ENCODE data around the gene LRMDA.

Gene LRMDA

GRCh38 chr10:75803816-75804552, 372.6 kb downstream of the LRMDA start:
- TF ChIP-seq ZNF133 (tag by site-specific recombination; IDR thresholded peaks at IDR 0.05) (no peak), ZNF24 (tag by site-specific recombination; IDR thresholded peaks at IDR 0.05) (no peak)
- Histone ChIP-seq H3K9me3 (ENCODE audit: control insufficient read depth, insufficient read depth, low read depth, low read length) (no peaks in the 10 kb centered on the region), H3K4me1 (ENCODE audit: control insufficient read depth, insufficient read depth, low read length) (no peaks in the 10 kb centered on the region), H3K27ac (ENCODE audit: extremely low read depth, low read depth, low read length) (no peak overlapping the region), H3K36me3 (ENCODE audit: control insufficient read depth in 2 of 2, insufficient read depth in 1 of 2, low read length in 2 of 2) (no peaks in the 10 kb centered on the region), H3K4me3 (ENCODE audit: low read depth, low read length) (no peak overlapping the region)
- POLR2A ChIA-PET: no interaction called here
- CTCF ChIA-PET: no interaction called here

- Histone ChIP-seq H3K4me3 (ENCODE audit: low read depth, low read length) (no peak overlapping the region), H3K27ac (ENCODE audit: extremely low read depth, low read depth, low read length) (no peak overlapping the region), H3K36me3 (ENCODE audit: control insufficient read depth in 2 of 2, insufficient read depth in 1 of 2, low read length in 2 of 2) (no peaks in the 10 kb centered on the region), H3K9me3 (ENCODE audit: control insufficient read depth, insufficient read depth, low read depth, low read length) (no peaks in the 10 kb centered on the region), H3K4me1 (ENCODE audit: control insufficient read depth, insufficient read depth, low read length) (no peaks in the 10 kb centered on the region)
- POLR2A ChIA-PET: no interaction called here
- no peak for TF ChIP-seq ZNF571 (tag by site-specific recombination; IDR thresholded peaks at IDR 0.05)
- no peak for TF ChIP-seq HOXD13 (CRISPR knock-in tag; IDR thresholded peaks at IDR 0.05; ENCODE audit: borderline replicate concordance)
- TF ChIP-seq ZNF248 (tag by site-specific recombination; IDR thresholded peaks at IDR 0.05): no peak
- no peak for TF ChIP-seq ZNF837 (tag by site-specific recombination; IDR thresholded peaks at IDR 0.05)
- no peak for TF ChIP-seq ZNF426 (tag by site-specific recombination; IDR thresholded peaks at IDR 0.05)
- TF ChIP-seq ZNF132 (tag by site-specific recombination; IDR thresholded peaks at IDR 0.05; ENCODE audit: borderline replicate concordance): no peak
- TF ChIP-seq ZNF239 (tag by site-specific recombination; IDR thresholded peaks at IDR 0.05): no peak
- no peak for TF ChIP-seq ZNF624 (tag by site-specific recombination; IDR thresholded peaks at IDR 0.05)
- TF ChIP-seq GLI2 (tag by site-specific recombination; IDR thresholded peaks at IDR 0.05; ENCODE audit: borderline replicate concordance, low read depth): no peak
- TF ChIP-seq ZNF549 (tag by site-specific recombination; IDR thresholded peaks at IDR 0.05): no peak
- no peak for TF ChIP-seq ZNF366 (tag by site-specific recombination; conservative IDR thresholded peaks at IDR 0.05)
- TF ChIP-seq ZBTB21 (tag by site-specific recombination; IDR thresholded peaks at IDR 0.05): no peak
- TF ChIP-seq GFI1B (tag by site-specific recombination; IDR thresholded peaks at IDR 0.05): no peak
- no peak for TF ChIP-seq ZNF555 (tag by site-specific recombination; conservative IDR thresholded peaks at IDR 0.05)
- TF ChIP-seq ZNF350 (tag by site-specific recombination; IDR thresholded peaks at IDR 0.05): no peak
- TF ChIP-seq ZNF747 (tag by site-specific recombination; IDR thresholded peaks at IDR 0.05): no peak
- TF ChIP-seq ZNF2 (tag by site-specific recombination; IDR thresholded peaks at IDR 0.05): no peak
- no peak for TF ChIP-seq ZNF266 (tag by site-specific recombination; IDR thresholded peaks at IDR 0.05; ENCODE audit: low read depth)
- CTCF ChIA-PET: no interaction called here
Observed at GRCh38 chr10:75806186-75806585, 374.8 kb downstream of the LRMDA start.

DNA sequence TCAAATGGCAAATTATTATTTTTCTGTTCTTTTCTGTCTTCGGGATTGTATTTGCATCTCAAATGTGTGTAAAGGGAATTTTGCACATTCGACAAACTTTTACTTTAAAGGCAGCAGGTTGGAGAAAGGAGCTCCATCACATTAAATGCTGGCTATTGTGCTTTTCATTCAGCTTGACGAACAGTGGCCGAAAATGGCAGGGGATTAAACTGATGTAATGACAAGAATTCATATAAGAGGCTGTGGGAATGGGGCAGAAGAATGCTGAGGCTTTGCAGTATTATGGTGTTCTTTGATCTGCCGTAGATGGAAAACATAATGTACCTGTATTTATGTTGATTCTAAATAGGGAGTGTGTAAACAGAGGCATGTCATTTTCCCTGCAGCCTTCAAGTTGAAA, 376.0 kb downstream of the LRMDA start:
- Histone ChIP-seq H3K27ac (ENCODE audit: extremely low read depth, low read depth, low read length) (no peak overlapping the region), H3K36me3 (ENCODE audit: control insufficient read depth in 2 of 2, insufficient read depth in 1 of 2, low read length in 2 of 2) (no peaks in the 10 kb centered on the region), H3K4me3 (ENCODE audit: low read depth, low read length) (no peak overlapping the region), H3K4me1 (ENCODE audit: control insufficient read depth, insufficient read depth, low read length) (no peaks in the 10 kb centered on the region), H3K9me3 (ENCODE audit: control insufficient read depth, insufficient read depth, low read depth, low read length) (no peaks in the 10 kb centered on the region)
- ChIA-PET CTCF (no interaction called here), POLR2A (no interaction called here)
- TF ChIP-seq MZF1 (tag by site-specific recombination; IDR thresholded peaks at IDR 0.05; ENCODE audit: borderline replicate concordance) (no peak), ZNF837 (tag by site-specific recombination; IDR thresholded peaks at IDR 0.05) (no peak), ZBTB44 (tag by site-specific recombination; IDR thresholded peaks at IDR 0.05) (no peak), ZNF707 (tag by site-specific recombination; IDR thresholded peaks at IDR 0.05) (no peak), SCRT1 (tag by site-specific recombination; IDR thresholded peaks at IDR 0.05; ENCODE audit: borderline replicate concordance) (no peak), ZNF324 (tag by site-specific recombination; IDR thresholded peaks at IDR 0.05) (no peak)
- TF ChIP-seq, protein P1, sequence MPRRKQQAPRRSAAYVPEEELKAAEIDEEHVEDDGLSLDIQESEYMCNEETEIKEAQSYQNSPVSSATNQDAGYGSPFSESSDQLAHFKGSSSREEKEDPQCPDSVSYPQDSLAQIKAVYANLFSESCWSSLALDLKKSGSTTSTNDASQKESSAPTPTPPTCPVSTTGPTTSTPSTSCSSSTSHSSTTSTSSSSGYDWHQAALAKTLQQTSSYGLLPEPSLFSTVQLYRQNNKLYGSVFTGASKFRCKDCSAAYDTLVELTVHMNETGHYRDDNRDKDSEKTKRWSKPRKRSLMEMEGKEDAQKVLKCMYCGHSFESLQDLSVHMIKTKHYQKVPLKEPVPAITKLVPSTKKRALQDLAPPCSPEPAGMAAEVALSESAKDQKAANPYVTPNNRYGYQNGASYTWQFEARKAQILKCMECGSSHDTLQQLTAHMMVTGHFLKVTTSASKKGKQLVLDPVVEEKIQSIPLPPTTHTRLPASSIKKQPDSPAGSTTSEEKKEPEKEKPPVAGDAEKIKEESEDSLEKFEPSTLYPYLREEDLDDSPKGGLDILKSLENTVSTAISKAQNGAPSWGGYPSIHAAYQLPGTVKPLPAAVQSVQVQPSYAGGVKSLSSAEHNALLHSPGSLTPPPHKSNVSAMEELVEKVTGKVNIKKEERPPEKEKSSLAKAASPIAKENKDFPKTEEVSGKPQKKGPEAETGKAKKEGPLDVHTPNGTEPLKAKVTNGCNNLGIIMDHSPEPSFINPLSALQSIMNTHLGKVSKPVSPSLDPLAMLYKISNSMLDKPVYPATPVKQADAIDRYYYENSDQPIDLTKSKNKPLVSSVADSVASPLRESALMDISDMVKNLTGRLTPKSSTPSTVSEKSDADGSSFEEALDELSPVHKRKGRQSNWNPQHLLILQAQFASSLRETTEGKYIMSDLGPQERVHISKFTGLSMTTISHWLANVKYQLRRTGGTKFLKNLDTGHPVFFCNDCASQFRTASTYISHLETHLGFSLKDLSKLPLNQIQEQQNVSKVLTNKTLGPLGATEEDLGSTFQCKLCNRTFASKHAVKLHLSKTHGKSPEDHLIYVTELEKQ (tag by site-specific recombination; IDR thresholded peaks at IDR 0.05; ENCODE audit: borderline replicate concordance): no peak
